Measurements from ENCODE around the gene S100PBP.

S100PBP gene

GRCh38 chr1:32817159-32817814, at the start of gene S100PBP, which contains the start of gene YARS1:
Gene S100PBP, plus strand, starts transcription at chr1:32817653. Its CDS starts 8,447 bp downstream, at chr1:32826100.
Gene YARS1, minus strand, starts transcription at chr1:32817358. Its CDS starts 114 bp downstream, at chr1:32817244.
- Mint-ChIP-seq H3K4me3 (peak within 1 kb of the TSS; percentile 94), H3K27me3 (no peaks in the 10 kb centered on the region), H3K36me3 (ENCODE audit: low read depth) (peaks cover 58% of the 10 kb centered on the region), H3K9me3 (no peaks in the 10 kb centered on the region), H3K27ac (peak within 1 kb of the TSS; percentile 96), H3K4me1 (ENCODE audit: low read depth) (peaks cover 53% of the 10 kb centered on the region)
- peak; percentile 100 for DNase-seq

- DNase-seq: no peak
- Mint-ChIP-seq H3K9me3 (no peaks in the 10 kb centered on the region), H3K36me3 (ENCODE audit: low read depth) (peaks cover 10% of the 10 kb centered on the region), H3K4me3 (no peak overlapping the region), H3K27ac (no peak overlapping the region), H3K4me1 (ENCODE audit: low read depth) (peaks cover 1% of the 10 kb centered on the region), H3K27me3 (no peaks in the 10 kb centered on the region)
These were observed 49.2 kb upstream of the S100PBP start for GRCh38 chr1:32768110-32768850.

- Mint-ChIP-seq H3K27ac (no peak overlapping the region), H3K36me3 (ENCODE audit: low read depth) (peaks cover 22% of the 10 kb centered on the region), H3K27me3 (no peaks in the 10 kb centered on the region), H3K4me1 (ENCODE audit: low read depth) (peaks cover 2% of the 10 kb centered on the region), H3K9me3 (no peaks in the 10 kb centered on the region), H3K4me3 (no peak overlapping the region)
- no peak for DNase-seq
These were observed 47.8 kb upstream of the S100PBP start for GRCh38 chr1:32769524-32770220.

GRCh38 chr1:32770221-32770731, 47.2 kb upstream of the S100PBP start:
- peaks cover 2% of the 10 kb centered on the region for H3K4me1 Mint-ChIP-seq (ENCODE audit: low read depth)
- H3K27me3 Mint-ChIP-seq: no peaks in the 10 kb centered on the region
- no peak overlapping the region for H3K4me3 Mint-ChIP-seq
- peaks cover 28% of the 10 kb centered on the region for H3K36me3 Mint-ChIP-seq (ENCODE audit: low read depth)
- no peak overlapping the region for H3K27ac Mint-ChIP-seq
- H3K9me3 Mint-ChIP-seq: no peaks in the 10 kb centered on the region
- no peak for DNase-seq

- no peaks in the 10 kb centered on the region for H3K9me3 Mint-ChIP-seq
- H3K36me3 Mint-ChIP-seq (ENCODE audit: low read depth): peaks cover 34% of the 10 kb centered on the region
- no peak overlapping the region for H3K27ac Mint-ChIP-seq
- peaks cover 7% of the 10 kb centered on the region for H3K4me1 Mint-ChIP-seq (ENCODE audit: low read depth)
- H3K27me3 Mint-ChIP-seq: no peaks in the 10 kb centered on the region
- no peak overlapping the region for H3K4me3 Mint-ChIP-seq
- DNase-seq: no peak
These were observed 46.5 kb upstream of the S100PBP start for GRCh38 chr1:32770741-32771548.

- no peak overlapping the region for H3K4me3 Mint-ChIP-seq
- H3K4me1 Mint-ChIP-seq (ENCODE audit: low read depth): peaks cover 8% of the 10 kb centered on the region
- H3K27me3 Mint-ChIP-seq: no peaks in the 10 kb centered on the region
- no peaks in the 10 kb centered on the region for H3K9me3 Mint-ChIP-seq
- DNase-seq: no peak
- H3K36me3 Mint-ChIP-seq (ENCODE audit: low read depth): peaks cover 42% of the 10 kb centered on the region
- H3K27ac Mint-ChIP-seq: no peak overlapping the region
These were observed 45.7 kb upstream of the S100PBP start for GRCh38 chr1:32771561-32772280.

GRCh38 chr1:32772281-32773017, 45.0 kb upstream of the S100PBP start:
- Mint-ChIP-seq H3K4me1 (ENCODE audit: low read depth) (peaks cover 8% of the 10 kb centered on the region), H3K36me3 (ENCODE audit: low read depth) (peaks cover 44% of the 10 kb centered on the region)

GRCh38 chr1:32773018-32773763, 44.3 kb upstream of the S100PBP start:
- H3K9me3 Mint-ChIP-seq: no peaks in the 10 kb centered on the region
- H3K27me3 Mint-ChIP-seq: no peaks in the 10 kb centered on the region
- peaks cover 8% of the 10 kb centered on the region for H3K4me1 Mint-ChIP-seq (ENCODE audit: low read depth)
- peaks cover 51% of the 10 kb centered on the region for H3K36me3 Mint-ChIP-seq (ENCODE audit: low read depth)
- DNase-seq: peak; percentile 84
- peak overlapping the region; percentile 32 for H3K27ac Mint-ChIP-seq
- no peak overlapping the region for H3K4me3 Mint-ChIP-seq

More at GRCh38 chr1:32772281-32773017, 45.0 kb upstream of the S100PBP start:
- H3K27me3 Mint-ChIP-seq: no peaks in the 10 kb centered on the region
- DNase-seq: no peak
- no peak overlapping the region for H3K4me3 Mint-ChIP-seq
- no peak overlapping the region for H3K27ac Mint-ChIP-seq
- H3K9me3 Mint-ChIP-seq: no peaks in the 10 kb centered on the region

- Mint-ChIP-seq H3K9me3 (no peaks in the 10 kb centered on the region), H3K4me3 (no peak overlapping the region), H3K27me3 (no peaks in the 10 kb centered on the region), H3K4me1 (ENCODE audit: low read depth) (peaks cover 8% of the 10 kb centered on the region), H3K27ac (peak overlapping the region; percentile 35), H3K36me3 (ENCODE audit: low read depth) (peaks cover 59% of the 10 kb centered on the region)
- DNase-seq: no peak
These were observed 43.5 kb upstream of the S100PBP start for GRCh38 chr1:32773764-32774463.

- Mint-ChIP-seq H3K9me3 (no peaks in the 10 kb centered on the region), H3K27me3 (no peaks in the 10 kb centered on the region), H3K4me1 (ENCODE audit: low read depth) (peaks cover 8% of the 10 kb centered on the region), H3K4me3 (no peak overlapping the region), H3K36me3 (ENCODE audit: low read depth) (peaks cover 64% of the 10 kb centered on the region), H3K27ac (peak overlapping the region; percentile 35)
- DNase-seq: no peak
These were observed 43.0 kb upstream of the S100PBP start for GRCh38 chr1:32774464-32774808.

GRCh38 chr1:32774950-32775634, 42.4 kb upstream of the S100PBP start:
- Mint-ChIP-seq H3K4me1 (ENCODE audit: low read depth) (peaks cover 8% of the 10 kb centered on the region), H3K27me3 (no peaks in the 10 kb centered on the region), H3K36me3 (ENCODE audit: low read depth) (peaks cover 70% of the 10 kb centered on the region), H3K4me3 (no peak overlapping the region), H3K9me3 (no peaks in the 10 kb centered on the region), H3K27ac (peak overlapping the region; percentile 78)
- no peak for DNase-seq

Data from activated T-cell treated with anti-CD3 and anti-CD28 coated beads, Interleukin-2, amount 50 U/mL, for 24 hours (primary cell).